Measurements from ENCODE around the gene LMAN1L.

Gene LMAN1L

DNA sequence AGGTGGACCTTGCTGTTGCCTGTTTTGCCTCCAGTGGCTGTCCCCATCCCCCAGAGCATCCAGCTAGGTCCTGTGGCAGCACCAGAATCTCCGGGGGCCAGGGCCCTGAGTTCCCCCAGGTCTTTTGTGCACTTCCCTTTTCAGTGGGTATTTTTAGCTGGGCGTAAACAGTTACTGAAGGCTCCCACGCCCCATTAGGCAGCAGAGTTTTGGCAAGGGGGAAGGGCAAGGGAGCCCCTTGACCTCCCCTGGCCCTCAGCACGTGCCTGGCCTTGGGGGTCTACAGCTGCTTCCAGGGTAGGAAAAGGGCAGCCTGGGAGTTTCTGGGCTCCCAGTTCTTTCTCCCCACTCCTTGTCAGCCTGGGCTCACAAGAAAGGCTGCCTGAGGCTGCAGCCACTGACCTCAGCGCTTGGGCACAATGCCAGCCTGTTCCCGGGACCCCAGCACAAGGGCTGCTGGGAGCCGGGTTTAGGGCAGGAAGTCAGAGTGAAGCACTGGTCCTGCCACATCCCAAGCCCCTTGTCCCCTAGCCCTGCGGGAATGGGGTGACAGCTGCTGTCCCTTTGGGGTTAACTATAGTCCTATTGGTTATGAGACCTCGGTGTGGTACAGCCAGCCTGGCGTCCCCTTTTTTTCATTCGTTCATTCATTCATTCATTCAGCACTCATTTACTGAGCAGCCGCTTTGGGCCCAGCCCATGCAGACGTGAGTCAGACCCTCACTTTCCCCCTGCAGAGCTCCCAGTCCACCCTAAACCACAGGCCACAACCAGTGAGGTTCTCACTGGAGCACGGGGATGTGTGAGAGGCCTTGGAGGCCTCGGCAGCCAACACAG lies 22.3 kb upstream of the LMAN1L start:
- H3K4me3 ChIP-seq (ENCODE audit: low read depth, low read length), result no peak overlapping the region
- H3K27ac ChIP-seq (ENCODE audit: low read depth, low read length), result no peak overlapping the region
- no peaks in the 10 kb centered on the region for H3K9me3 ChIP-seq (ENCODE audit: control insufficient read depth, insufficient read depth, low read depth, low read length)
- no peaks in the 10 kb centered on the region for H3K36me3 ChIP-seq (ENCODE audit: control insufficient read depth, insufficient read depth, low read length)
- no peak overlapping the region for H3K9ac ChIP-seq (ENCODE audit: low read length)
- no peaks in the 10 kb centered on the region for H3K27me3 ChIP-seq (ENCODE audit: control insufficient read depth, insufficient read depth, low read length)
- peaks cover 44% of the 10 kb centered on the region for H3K4me1 ChIP-seq (ENCODE audit: control insufficient read depth, insufficient read depth, low read length)

DNA sequence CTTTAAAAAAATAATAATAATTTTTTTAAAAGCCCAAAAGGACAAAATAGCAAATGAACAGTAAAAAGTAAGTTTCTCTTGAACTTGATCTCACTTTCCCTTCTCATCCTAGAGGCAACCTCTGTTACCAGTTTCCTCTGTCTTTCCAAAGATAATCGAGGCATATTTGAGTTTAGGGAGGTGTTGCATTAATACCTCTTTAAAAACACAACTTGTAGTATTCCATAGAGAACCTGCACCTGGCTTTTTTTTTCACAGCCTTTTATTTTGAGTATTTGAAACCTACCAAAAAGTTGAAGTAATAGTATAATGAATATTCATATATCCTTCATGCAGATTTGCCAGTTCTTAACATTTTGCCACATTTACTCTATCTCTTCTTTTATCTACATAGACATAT lies 21.6 kb upstream of the LMAN1L start:
- Histone ChIP-seq H3K36me3 (ENCODE audit: control insufficient read depth, insufficient read depth, low read length) (no peaks in the 10 kb centered on the region), H3K9ac (ENCODE audit: low read length) (no peak overlapping the region), H3K27ac (ENCODE audit: low read depth, low read length) (no peak overlapping the region), H3K9me3 (ENCODE audit: control insufficient read depth, insufficient read depth, low read depth, low read length) (no peaks in the 10 kb centered on the region), H3K4me3 (ENCODE audit: low read depth, low read length) (no peak overlapping the region), H3K27me3 (ENCODE audit: control insufficient read depth, insufficient read depth, low read length) (no peaks in the 10 kb centered on the region), H3K4me1 (ENCODE audit: control insufficient read depth, insufficient read depth, low read length) (peaks cover 41% of the 10 kb centered on the region)

GRCh38 chr15:74791667-74792066 lies 21.0 kb upstream of the LMAN1L start:
- no peak overlapping the region for H3K27ac ChIP-seq (ENCODE audit: low read depth, low read length)
- no peaks in the 10 kb centered on the region for H3K9me3 ChIP-seq (ENCODE audit: control insufficient read depth, insufficient read depth, low read depth, low read length)
- no peaks in the 10 kb centered on the region for H3K27me3 ChIP-seq (ENCODE audit: control insufficient read depth, insufficient read depth, low read length)
- no peak overlapping the region for H3K4me3 ChIP-seq (ENCODE audit: low read depth, low read length)
- no peaks in the 10 kb centered on the region for H3K36me3 ChIP-seq (ENCODE audit: control insufficient read depth, insufficient read depth, low read length)
- no peak overlapping the region for H3K9ac ChIP-seq (ENCODE audit: low read length)
- peaks cover 41% of the 10 kb centered on the region for H3K4me1 ChIP-seq (ENCODE audit: control insufficient read depth, insufficient read depth, low read length)

- Histone ChIP-seq H3K36me3 (ENCODE audit: control insufficient read depth, insufficient read depth, low read length) (no peaks in the 10 kb centered on the region), H3K9ac (ENCODE audit: low read length) (no peak overlapping the region), H3K4me3 (ENCODE audit: low read depth, low read length) (no peak overlapping the region)
Observed at GRCh38 chr15:74792227-74793016, 20.2 kb upstream of the LMAN1L start.

GRCh38 chr15:74793135-74794028 lies 19.3 kb upstream of the LMAN1L start:
- Histone ChIP-seq H3K4me3 (ENCODE audit: low read depth, low read length) (no peak overlapping the region), H3K36me3 (ENCODE audit: control insufficient read depth, insufficient read depth, low read length) (peaks cover 3% of the 10 kb centered on the region; the same call in 1 of the 2 replicates), H3K4me1 (ENCODE audit: control insufficient read depth, insufficient read depth, low read length) (peaks cover 31% of the 10 kb centered on the region), H3K9me3 (ENCODE audit: control insufficient read depth, insufficient read depth, low read depth, low read length) (no peaks in the 10 kb centered on the region), H3K9ac (ENCODE audit: low read length) (no peak overlapping the region), H3K27ac (ENCODE audit: low read depth, low read length) (no peak overlapping the region), H3K27me3 (ENCODE audit: control insufficient read depth, insufficient read depth, low read length) (no peaks in the 10 kb centered on the region)

More at GRCh38 chr15:74792227-74793016, 20.2 kb upstream of the LMAN1L start:
- Histone ChIP-seq H3K27ac (ENCODE audit: low read depth, low read length) (no peak overlapping the region), H3K27me3 (ENCODE audit: control insufficient read depth, insufficient read depth, low read length) (no peaks in the 10 kb centered on the region), H3K9me3 (ENCODE audit: control insufficient read depth, insufficient read depth, low read depth, low read length) (no peaks in the 10 kb centered on the region), H3K4me1 (ENCODE audit: control insufficient read depth, insufficient read depth, low read length) (peaks cover 39% of the 10 kb centered on the region)

- H3K9ac ChIP-seq (ENCODE audit: low read length), result no peak overlapping the region
- no peak overlapping the region for H3K4me3 ChIP-seq (ENCODE audit: low read depth, low read length)
- peaks cover 21% of the 10 kb centered on the region for H3K4me1 ChIP-seq (ENCODE audit: control insufficient read depth, insufficient read depth, low read length)
- H3K27ac ChIP-seq (ENCODE audit: low read depth, low read length), result no peak overlapping the region
- H3K27me3 ChIP-seq (ENCODE audit: control insufficient read depth, insufficient read depth, low read length), result no peaks in the 10 kb centered on the region
- no peaks in the 10 kb centered on the region for H3K9me3 ChIP-seq (ENCODE audit: control insufficient read depth, insufficient read depth, low read depth, low read length)
- H3K36me3 ChIP-seq (ENCODE audit: control insufficient read depth, insufficient read depth, low read length), result peaks cover 12% of the 10 kb centered on the region
Observed at GRCh38 chr15:74794248-74794969, 18.2 kb upstream of the LMAN1L start.

GRCh38 chr15:74794970-74795349 lies 17.7 kb upstream of the LMAN1L start:
- Histone ChIP-seq H3K9me3 (ENCODE audit: control insufficient read depth, insufficient read depth, low read depth, low read length) (no peaks in the 10 kb centered on the region), H3K4me3 (ENCODE audit: low read depth, low read length) (no peak overlapping the region), H3K36me3 (ENCODE audit: control insufficient read depth, insufficient read depth, low read length) (peaks cover 17% of the 10 kb centered on the region), H3K27me3 (ENCODE audit: control insufficient read depth, insufficient read depth, low read length) (no peaks in the 10 kb centered on the region), H3K27ac (ENCODE audit: low read depth, low read length) (no peak overlapping the region), H3K9ac (ENCODE audit: low read length) (no peak overlapping the region), H3K4me1 (ENCODE audit: control insufficient read depth, insufficient read depth, low read length) (peaks cover 19% of the 10 kb centered on the region; the same call in 1 of the 2 replicates)

- Histone ChIP-seq H3K9ac (ENCODE audit: low read length) (no peak overlapping the region), H3K27me3 (ENCODE audit: control insufficient read depth, insufficient read depth, low read length) (no peaks in the 10 kb centered on the region), H3K9me3 (ENCODE audit: control insufficient read depth, insufficient read depth, low read depth, low read length) (no peaks in the 10 kb centered on the region), H3K27ac (ENCODE audit: low read depth, low read length) (no peak overlapping the region), H3K36me3 (ENCODE audit: control insufficient read depth, insufficient read depth, low read length) (peaks cover 25% of the 10 kb centered on the region), H3K4me1 (ENCODE audit: control insufficient read depth, insufficient read depth, low read length) (peaks cover 20% of the 10 kb centered on the region; the same call in 1 of the 2 replicates), H3K4me3 (ENCODE audit: low read depth, low read length) (no peak overlapping the region)
Observed at GRCh38 chr15:74795966-74796625, 16.5 kb upstream of the LMAN1L start.

- H3K36me3 ChIP-seq (ENCODE audit: control insufficient read depth, insufficient read depth, low read length), result peaks cover 48% of the 10 kb centered on the region
- H3K27ac ChIP-seq (ENCODE audit: low read depth, low read length), result no peak overlapping the region
- no peak overlapping the region for H3K9ac ChIP-seq (ENCODE audit: low read length)
Observed at GRCh38 chr15:74798388-74799254, 14.0 kb upstream of the LMAN1L start.

More at GRCh38 chr15:74798388-74799254, 14.0 kb upstream of the LMAN1L start:
- H3K4me1 ChIP-seq (ENCODE audit: control insufficient read depth, insufficient read depth, low read length), result peaks cover 4% of the 10 kb centered on the region; the same call in 1 of the 2 replicates
- H3K4me3 ChIP-seq (ENCODE audit: low read depth, low read length), result no peak overlapping the region
- no peaks in the 10 kb centered on the region for H3K9me3 ChIP-seq (ENCODE audit: control insufficient read depth, insufficient read depth, low read depth, low read length)
- H3K27me3 ChIP-seq (ENCODE audit: control insufficient read depth, insufficient read depth, low read length), result no peaks in the 10 kb centered on the region

All from HUES6 (cell line).